Uterus (tissue), 4 donors: Measurements from ENCODE around the gene LY6G5B. TPM values are rescaled to one million over a fixed set of nuclear protein-coding genes. Genes with fewer than 3 reads are reported as not detected.
A peak's percentile ranks its signal among the peaks of the same experiment; 100 is the strongest.

ENCODE experiments used
- DNase-seq, 2 donors: peaks; one replicate each; pipeline ENCODE4 v3.0.0-alpha.2; 2019 to 2020
- H3K27ac ChIP-seq, 2 donors: fragments of 200-600 bp; sonication (generic); 1 replicate in 1 of 2; 2 replicates in 1 of 2; pipeline ENCODE4 v1.5.1; 2016 to 2018
- H3K27me3 ChIP-seq, 2 donors: fragments of 200-600 bp; sonication (generic); one replicate each; pipeline ENCODE4 v1.5.1; 2018 to 2019; ENCODE audit warnings: control low read depth in 1 of 2
- H3K36me3 ChIP-seq, 2 donors: fragments of 200-600 bp; sonication (generic); one replicate each; pipeline ENCODE4 v1.5.1; 2019; ENCODE audit warnings: control low read depth in 1 of 2
- H3K4me1 ChIP-seq, 2 donors: fragments of 200-600 bp; sonication (generic); one replicate each; pipeline ENCODE4 v1.5.1; 2018 to 2019; ENCODE audit warnings: control low read depth in 1 of 2
- H3K4me3 ChIP-seq, 2 donors: fragments of 200-600 bp; sonication (generic); 1 replicate in 1 of 2; 2 replicates in 1 of 2; pipeline ENCODE4 v1.5.1; 2018 to 2019; ENCODE audit warnings: mild to moderate bottlenecking in 1 of 2
- H3K9me3 ChIP-seq, 2 donors: fragments of 200-600 bp; sonication (generic); one replicate each; pipeline ENCODE4 v1.5.1; 2019; ENCODE audit warnings: control low read depth in 1 of 2
- POLR2A ChIP-seq, 2 donors: fragments of 450-650 bp; IDR thresholded peaks; one replicate each; pipeline ENCODE4 v1.6.1; 2016; ENCODE audit warnings: antibody characterized with exemption in 2 of 2, mild to moderate bottlenecking in 1 of 2, moderate library complexity in 1 of 2
- intact Hi-C: fragments of 100-400 bp; cut with DNase I; formaldehyde crosslinking; loops from one replicate; pipeline ENCODE4 v1.15.1; 2023; ENCODE audit warnings: low total_unique reads
- total RNA-seq, 4 donors: library from RNA; depleted of rRNA in 3 of 4; stranded (reverse); fragments of >200 nt in 3 of 4; gene quantifications; one replicate each; pipeline versions ENCODE4 v1.1.0 to v1.2.4, GENCODE V29; 2014 to 2023
- TF ChIP-seq, protein P1 (sequence below), 4 experiments: fragments of 200-600 bp in 2 of 4; fragments of 450-650 bp in 2 of 4; sonication (generic) in 2 of 4; IDR thresholded peaks; one replicate each; pipeline ENCODE4 v1.5.1; 2016 to 2019; ENCODE audit warnings: antibody characterized with exemption in 4 of 4, mild to moderate bottlenecking in 2 of 4, moderate library complexity in 1 of 4
- donor health status: DM: yes; HTN: yes; CAD: no.

LY6G5B gene
- total RNA-seq, 4 donors from 2014 or later, result 1.0 to 27.4 (median 4.3) TPM

DNA sequence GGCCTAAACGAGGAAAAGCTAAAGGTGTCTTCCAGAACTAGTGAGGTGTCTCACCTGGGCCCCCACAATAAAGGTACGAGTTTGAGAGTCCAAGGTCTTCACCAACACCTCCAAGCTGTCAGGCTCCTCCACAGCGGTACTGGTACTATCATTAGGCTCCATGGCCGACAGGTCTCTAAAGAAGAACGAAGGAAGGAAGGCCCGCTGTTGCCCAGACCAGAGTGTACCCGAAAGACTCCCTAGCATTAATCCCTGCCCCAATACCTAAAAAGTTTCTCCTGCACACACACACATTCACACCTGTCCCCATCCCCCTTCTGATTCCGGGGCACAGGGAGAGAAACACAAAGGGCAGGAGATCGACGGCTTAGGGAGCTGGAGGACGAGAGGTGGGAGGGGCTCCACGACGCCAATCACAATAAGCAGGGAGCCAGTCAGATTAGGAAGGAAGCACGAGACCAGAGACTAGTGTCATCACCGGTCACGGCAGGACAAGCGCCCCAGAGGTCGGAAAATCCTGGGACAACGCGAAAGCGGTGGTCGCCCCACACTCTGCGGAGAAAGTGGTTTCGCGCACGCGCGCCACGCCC, 18.1 kb upstream of the LY6G5B start:
- Histone ChIP-seq H3K27ac (peak overlapping the region; percentile 95 to 99), H3K27me3 (no peaks in the 10 kb centered on the region), H3K36me3 (no peaks in the 10 kb centered on the region), H3K4me3 (peak overlapping the region; percentile 56 to 84), H3K9me3 (no peaks in the 10 kb centered on the region), H3K4me1 (peaks cover 0 to 3% of the 10 kb centered on the region in 2 donors)
- DNase-seq, result no peak
- intact Hi-C loops, result no loop called here
- no peak for TF ChIP-seq POLR2A (IDR thresholded peaks at IDR 0.05)
- TF ChIP-seq, protein P1, sequence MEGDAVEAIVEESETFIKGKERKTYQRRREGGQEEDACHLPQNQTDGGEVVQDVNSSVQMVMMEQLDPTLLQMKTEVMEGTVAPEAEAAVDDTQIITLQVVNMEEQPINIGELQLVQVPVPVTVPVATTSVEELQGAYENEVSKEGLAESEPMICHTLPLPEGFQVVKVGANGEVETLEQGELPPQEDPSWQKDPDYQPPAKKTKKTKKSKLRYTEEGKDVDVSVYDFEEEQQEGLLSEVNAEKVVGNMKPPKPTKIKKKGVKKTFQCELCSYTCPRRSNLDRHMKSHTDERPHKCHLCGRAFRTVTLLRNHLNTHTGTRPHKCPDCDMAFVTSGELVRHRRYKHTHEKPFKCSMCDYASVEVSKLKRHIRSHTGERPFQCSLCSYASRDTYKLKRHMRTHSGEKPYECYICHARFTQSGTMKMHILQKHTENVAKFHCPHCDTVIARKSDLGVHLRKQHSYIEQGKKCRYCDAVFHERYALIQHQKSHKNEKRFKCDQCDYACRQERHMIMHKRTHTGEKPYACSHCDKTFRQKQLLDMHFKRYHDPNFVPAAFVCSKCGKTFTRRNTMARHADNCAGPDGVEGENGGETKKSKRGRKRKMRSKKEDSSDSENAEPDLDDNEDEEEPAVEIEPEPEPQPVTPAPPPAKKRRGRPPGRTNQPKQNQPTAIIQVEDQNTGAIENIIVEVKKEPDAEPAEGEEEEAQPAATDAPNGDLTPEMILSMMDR (IDR thresholded peaks at IDR 0.05), result no peak

DNA sequence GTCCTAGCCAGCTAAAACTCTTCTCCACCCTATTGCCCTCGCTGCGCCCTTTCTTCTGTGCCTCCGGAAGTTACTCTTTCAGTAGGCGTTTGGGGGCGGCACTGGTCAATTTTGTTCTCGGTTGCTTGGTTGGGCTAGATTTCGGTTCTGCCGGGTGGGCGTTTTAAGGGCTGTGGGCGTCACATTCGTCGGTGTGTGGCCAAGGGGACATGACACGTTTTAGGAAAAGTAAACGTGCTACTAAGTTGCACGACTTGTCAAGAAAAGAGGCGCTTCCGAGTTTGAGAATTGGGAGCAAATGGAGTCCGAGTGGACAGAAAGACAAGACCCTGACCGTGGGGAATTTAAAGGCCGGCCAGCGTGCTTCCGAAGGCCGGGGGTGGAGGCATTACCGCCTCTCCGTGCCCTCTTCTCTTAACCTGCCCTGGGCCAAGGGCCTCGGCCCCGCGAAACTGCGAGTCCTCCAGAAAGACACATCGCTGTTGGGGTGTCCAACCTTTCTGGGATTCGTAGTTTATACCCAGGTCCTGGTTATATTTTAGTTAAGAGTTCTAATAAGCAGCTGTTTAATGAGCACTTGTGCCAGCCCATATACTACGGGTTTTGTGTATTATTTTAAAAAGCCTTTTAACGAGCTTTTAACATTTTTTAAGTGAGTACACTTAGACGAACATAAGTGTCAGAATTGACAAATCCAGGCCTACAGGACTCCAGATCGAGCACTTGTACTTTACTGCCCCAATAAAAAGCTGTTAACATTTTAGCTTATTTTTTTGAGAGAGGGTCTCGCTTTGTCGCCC, 16.7 kb upstream of the LY6G5B start:
- intact Hi-C loops, result no loop called here
- Histone ChIP-seq H3K27me3 (no peaks in the 10 kb centered on the region), H3K4me1 (peaks cover under 1 to 5% of the 10 kb centered on the region in 2 donors), H3K4me3 (peak overlapping the region; percentile 56 to 84), H3K9me3 (no peaks in the 10 kb centered on the region), H3K27ac (peak overlapping the region; percentile 95 to 99), H3K36me3 (no peaks in the 10 kb centered on the region)
- DNase-seq, result peak in 1 of 2 donors; percentile 92
- TF ChIP-seq POLR2A (IDR thresholded peaks at IDR 0.05), result peak in 1 of 2 donors; percentile 68
- TF ChIP-seq, protein P1 (IDR thresholded peaks at IDR 0.05), result peak in 1 of 4 experiments; percentile 23

- H3K4me3 ChIP-seq, result no peak overlapping the region
- H3K27me3 ChIP-seq, result no peaks in the 10 kb centered on the region
- no peak for TF ChIP-seq POLR2A (IDR thresholded peaks at IDR 0.05)
- TF ChIP-seq, protein P1 (IDR thresholded peaks at IDR 0.05), result no peak
- H3K36me3 ChIP-seq, result no peaks in the 10 kb centered on the region
- no peak overlapping the region for H3K27ac ChIP-seq
- H3K4me1 ChIP-seq, result peaks cover 11 to 16% of the 10 kb centered on the region in 2 donors
- DNase-seq, result no peak
- intact Hi-C loops, result no loop called here
- H3K9me3 ChIP-seq, result no peaks in the 10 kb centered on the region
These were observed 15.0 kb upstream of the LY6G5B start for GRCh38 chr6:31654574-31655348.

DNA sequence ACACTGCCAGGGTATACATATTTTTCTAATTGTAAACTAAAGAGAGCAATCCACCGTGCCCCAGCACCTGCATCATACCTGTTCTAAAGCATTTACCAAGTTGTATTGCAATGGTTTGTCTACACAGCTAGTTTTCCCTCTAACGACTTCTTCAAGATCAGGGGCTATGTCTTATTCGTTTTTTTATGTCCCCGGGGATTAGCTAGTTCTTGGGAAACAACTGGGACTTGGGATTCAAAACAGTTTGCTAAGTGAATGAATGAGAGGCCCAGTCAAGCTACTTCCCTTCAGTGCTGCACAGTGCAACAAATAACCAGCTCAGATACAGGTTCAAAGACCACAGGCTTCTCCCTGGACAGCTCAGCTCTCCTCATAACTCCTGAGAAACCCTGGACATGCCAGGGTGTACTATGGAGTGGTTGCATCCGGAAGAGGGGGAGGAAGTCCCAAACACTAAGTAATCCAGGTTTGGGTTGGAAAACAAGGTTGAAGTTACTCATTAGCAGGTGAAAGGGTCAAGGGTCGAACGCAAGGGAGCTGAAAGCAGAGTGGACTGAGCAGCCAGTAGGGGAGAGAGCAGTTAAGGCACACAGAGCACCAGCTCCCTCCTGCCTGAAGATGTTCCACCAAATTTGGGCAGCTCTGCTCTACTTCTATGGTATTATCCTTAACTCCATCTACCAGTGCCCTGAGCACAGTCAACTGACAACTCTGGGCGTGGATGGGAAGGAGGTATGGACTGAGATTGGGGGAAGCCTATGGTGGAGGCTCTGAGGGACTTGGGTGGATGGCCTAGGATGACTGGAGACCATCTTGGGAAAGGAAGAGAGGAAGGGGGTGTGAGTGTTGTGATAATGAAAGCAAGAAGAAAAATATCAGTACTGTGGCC, 14.2 kb upstream of the LY6G5B start, which contains the start of gene APOM:
Gene APOM (plus strand): TSS at position 546 of the 889 bp plus-strand sequence. CDS start 73 bp downstream, at position 619.
- H3K9me3 ChIP-seq, result no peaks in the 10 kb centered on the region
- intact Hi-C loops, result no loop called here
- peaks cover 11 to 16% of the 10 kb centered on the region in 2 donors for H3K4me1 ChIP-seq
- H3K36me3 ChIP-seq, result no peaks in the 10 kb centered on the region
- H3K27me3 ChIP-seq, result no peaks in the 10 kb centered on the region
- H3K27ac ChIP-seq, result no peak within 1 kb of the TSS
- DNase-seq, result no peak
- H3K4me3 ChIP-seq, result no peak within 1 kb of the TSS
- TF ChIP-seq, protein P1 (IDR thresholded peaks at IDR 0.05), result no peak
